Measurements from ENCODE around the gene HINFP.
"Not testable (repeated sequence)": the region's sequence is repeated elsewhere in the genome, so short reads cannot be mapped to it uniquely, and the experiment has no call there.

HINFP gene

GRCh38 chr11:119161871-119162270 lies 40.5 kb downstream of the HINFP start:
- no peak for DNase-seq

DNA sequence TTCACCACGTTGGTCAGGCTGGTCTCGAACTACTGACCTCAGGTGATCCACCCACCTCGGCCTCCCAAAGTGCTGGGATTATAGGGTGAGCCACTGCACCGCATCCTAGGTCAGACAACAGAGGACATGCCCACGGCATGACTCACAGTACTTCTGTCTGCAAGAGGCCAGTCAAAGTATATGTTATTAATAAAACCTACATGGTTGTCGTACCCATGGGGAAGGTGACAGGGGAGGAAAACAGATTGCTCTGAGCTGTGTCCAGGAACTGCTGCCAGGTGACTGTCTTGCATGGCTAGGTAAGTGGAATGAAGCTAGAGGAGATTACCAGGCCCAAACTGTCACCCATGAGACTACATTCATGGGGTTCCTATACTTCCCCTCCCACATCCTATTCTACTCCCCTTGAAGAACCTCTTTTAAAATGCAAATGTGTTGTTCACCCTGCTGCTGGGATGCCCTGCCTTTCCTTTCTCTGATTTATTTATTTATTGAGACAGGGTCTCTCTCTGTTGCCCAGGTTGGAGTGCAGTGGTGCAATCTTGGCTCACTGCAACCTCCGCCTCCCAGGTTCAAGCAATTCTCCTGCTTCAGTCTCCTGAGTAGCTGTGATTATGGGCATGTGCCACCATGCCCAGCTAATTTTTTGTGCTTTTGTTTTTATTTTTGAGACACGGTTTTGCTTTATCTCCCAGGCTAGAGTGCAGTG lies 45.1 kb downstream of the HINFP start:
- no peak for DNase-seq

- not testable (repeated sequence) for DNase-seq
Observed at GRCh38 chr11:119167077-119167458, 45.7 kb downstream of the HINFP start.

GRCh38 chr11:119167933-119168332 lies 46.6 kb downstream of the HINFP start:
- DNase-seq = no peak

- peak; percentile 80 for DNase-seq
Observed at GRCh38 chr11:119168471-119169281, 47.3 kb downstream of the HINFP start, which contains the start of gene NLRX1. Gene NLRX1 (plus strand): TSS chr11:119168725. CDS start chr11:119171404, 2,679 bp downstream.

DNA sequence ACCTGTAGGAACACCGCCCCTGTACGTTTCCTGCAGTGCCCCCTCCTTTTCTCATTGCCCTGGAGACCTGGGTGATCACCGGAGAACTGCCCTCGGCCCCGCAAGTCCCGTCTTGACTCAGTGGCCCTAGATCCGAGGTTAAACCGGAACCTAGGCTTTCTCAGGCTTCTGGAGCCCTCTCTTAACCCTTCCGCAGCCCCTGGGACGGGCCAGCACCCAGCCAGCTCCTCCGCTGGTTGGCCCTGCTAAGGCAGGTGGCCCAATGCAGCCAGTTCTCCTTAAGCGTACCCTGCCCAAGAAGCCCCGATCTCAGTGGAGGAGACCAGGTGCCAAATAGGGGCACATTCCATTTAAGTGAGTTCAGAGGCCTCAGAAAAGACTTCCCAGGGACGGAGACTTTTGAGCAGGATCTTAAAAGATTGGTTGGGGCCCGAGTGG lies 47.9 kb downstream of the HINFP start:
- DNase-seq = no peak

- DNase-seq = no peak
Observed at GRCh38 chr11:119172513-119172912, 51.1 kb downstream of the HINFP start.

GRCh38 chr11:119173453-119173852 lies 52.1 kb downstream of the HINFP start:
- no peak for DNase-seq

GRCh38 chr11:119175493-119176077 lies 54.2 kb downstream of the HINFP start:
- DNase-seq = peak; percentile 15

GRCh38 chr11:119178166-119178680 lies 56.8 kb downstream of the HINFP start:
- DNase-seq = no peak

GRCh38 chr11:119179342-119179741 lies 58.0 kb downstream of the HINFP start:
- no peak for DNase-seq

DNA sequence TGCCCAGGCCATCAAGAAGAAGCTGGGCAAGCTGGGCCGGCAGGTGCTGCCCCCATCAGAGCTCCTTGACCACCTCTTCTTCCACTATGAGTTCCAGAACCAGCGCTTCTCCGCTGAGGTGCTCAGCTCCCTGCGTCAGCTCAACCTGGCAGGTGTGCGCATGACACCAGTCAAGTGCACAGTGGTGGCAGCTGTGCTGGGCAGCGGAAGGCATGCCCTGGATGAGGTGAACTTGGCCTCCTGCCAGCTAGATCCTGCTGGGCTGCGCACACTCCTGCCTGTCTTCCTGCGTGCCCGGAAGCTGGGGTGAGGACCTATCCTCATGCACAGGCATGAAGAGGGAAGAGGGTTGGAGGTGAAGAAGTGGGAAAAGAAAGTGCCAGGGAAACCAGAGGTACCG lies 58.6 kb downstream of the HINFP start:
- peak; percentile 92 for DNase-seq

DNA sequence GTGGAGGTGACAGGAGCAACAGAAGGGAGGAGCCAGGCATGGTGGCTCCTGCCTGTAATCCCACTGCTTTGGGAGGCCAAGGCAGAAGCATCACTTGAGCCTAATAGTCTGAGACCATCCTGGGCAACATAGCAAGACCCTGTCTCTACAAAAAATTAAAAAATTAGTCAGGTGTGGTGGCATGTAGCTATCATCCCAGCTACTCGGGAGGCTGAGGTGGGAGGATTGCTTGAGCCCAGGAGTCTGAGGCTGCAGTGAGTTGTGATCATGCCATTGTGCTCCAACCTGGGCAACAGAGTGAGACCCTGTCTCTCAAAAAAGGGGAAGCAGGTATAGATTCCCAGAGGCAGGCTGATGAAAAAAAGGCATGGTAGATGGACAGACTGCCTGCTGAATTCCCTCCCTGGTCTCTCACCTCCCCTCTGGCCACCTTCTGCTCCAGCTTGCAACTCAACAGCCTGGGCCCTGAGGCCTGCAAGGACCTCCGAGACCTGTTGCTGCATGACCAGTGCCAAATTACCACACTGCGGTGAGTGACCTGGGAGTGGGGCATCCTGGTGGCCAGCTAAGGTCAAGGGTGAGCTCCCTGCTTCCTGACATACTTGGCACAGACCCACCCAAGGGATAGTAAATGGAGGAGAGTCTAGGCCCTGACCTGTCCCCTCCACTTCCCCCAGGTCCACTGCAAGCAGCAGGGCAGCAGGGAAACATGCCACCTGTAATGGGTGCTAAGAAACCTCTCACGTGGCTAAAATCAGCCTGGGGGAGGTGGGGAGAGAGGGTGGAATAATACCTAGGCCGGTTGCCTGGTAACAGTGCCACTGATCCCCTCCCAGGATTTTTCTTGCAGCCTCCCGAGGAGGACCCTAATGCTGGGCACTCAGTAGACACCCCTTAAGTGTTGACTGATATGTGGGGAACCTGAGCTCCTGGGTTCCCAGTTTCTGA lies 59.6 kb downstream of the HINFP start:
- DNase-seq = no peak

GRCh38 chr11:119181677-119182412 lies 60.5 kb downstream of the HINFP start:
- peak; percentile 48 for DNase-seq

- not testable (repeated sequence) for DNase-seq
Observed at GRCh38 chr11:119184399-119184798, 63.0 kb downstream of the HINFP start.
